AG10803 (cell line): ENCODE results near the gene ZDHHC14.

Experiments
- DNase-seq: peaks from one replicate; pipeline ENCODE4 v3.0.0; 2010; ENCODE audit warnings: low read depth
- H3K4me3 ChIP-seq: 2 replicates; pipeline ENCODE4 v1.5.1; 2011; ENCODE audit warnings: mild to moderate bottlenecking, low read length, control low read depth
- TF ChIP-seq, protein P1 (sequence below): conservative IDR thresholded peaks from 2 replicates; pipeline ENCODE4 v1.5.1; 2011; ENCODE audit warnings: mild to moderate bottlenecking, low read length, control low read depth, inconsistent platforms

ZDHHC14 gene

DNA sequence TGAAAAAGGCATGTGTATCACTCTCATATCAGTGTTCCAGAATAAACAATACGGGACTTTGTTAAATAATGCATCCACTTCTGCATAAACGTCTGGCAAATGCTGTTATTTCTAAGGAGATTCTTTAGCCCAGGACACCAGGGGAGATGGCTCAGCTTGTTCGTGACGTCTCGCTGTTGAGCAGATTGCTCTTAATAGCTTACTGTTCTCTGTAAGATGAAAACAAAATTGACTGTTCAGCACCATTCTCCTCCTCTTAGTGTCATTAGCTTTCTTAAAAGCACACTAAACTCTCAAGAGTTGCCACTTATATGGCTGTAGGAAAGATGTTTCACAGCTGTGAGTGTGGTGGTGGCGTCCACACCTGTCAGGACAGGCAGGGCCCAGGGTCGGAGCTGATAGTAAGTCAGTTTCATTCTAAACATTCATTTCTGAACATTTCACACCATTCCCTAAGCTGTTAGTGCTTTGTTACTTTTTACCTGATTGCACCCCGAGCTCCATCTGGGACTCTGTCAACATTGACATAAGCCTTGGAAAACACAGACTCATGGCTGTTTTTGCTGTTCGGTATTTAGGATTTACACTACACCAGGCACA lies 132.1 kb downstream of the ZDHHC14 start:
- DNase-seq: no peak
- TF ChIP-seq, protein P1, sequence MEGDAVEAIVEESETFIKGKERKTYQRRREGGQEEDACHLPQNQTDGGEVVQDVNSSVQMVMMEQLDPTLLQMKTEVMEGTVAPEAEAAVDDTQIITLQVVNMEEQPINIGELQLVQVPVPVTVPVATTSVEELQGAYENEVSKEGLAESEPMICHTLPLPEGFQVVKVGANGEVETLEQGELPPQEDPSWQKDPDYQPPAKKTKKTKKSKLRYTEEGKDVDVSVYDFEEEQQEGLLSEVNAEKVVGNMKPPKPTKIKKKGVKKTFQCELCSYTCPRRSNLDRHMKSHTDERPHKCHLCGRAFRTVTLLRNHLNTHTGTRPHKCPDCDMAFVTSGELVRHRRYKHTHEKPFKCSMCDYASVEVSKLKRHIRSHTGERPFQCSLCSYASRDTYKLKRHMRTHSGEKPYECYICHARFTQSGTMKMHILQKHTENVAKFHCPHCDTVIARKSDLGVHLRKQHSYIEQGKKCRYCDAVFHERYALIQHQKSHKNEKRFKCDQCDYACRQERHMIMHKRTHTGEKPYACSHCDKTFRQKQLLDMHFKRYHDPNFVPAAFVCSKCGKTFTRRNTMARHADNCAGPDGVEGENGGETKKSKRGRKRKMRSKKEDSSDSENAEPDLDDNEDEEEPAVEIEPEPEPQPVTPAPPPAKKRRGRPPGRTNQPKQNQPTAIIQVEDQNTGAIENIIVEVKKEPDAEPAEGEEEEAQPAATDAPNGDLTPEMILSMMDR: no peak

DNA sequence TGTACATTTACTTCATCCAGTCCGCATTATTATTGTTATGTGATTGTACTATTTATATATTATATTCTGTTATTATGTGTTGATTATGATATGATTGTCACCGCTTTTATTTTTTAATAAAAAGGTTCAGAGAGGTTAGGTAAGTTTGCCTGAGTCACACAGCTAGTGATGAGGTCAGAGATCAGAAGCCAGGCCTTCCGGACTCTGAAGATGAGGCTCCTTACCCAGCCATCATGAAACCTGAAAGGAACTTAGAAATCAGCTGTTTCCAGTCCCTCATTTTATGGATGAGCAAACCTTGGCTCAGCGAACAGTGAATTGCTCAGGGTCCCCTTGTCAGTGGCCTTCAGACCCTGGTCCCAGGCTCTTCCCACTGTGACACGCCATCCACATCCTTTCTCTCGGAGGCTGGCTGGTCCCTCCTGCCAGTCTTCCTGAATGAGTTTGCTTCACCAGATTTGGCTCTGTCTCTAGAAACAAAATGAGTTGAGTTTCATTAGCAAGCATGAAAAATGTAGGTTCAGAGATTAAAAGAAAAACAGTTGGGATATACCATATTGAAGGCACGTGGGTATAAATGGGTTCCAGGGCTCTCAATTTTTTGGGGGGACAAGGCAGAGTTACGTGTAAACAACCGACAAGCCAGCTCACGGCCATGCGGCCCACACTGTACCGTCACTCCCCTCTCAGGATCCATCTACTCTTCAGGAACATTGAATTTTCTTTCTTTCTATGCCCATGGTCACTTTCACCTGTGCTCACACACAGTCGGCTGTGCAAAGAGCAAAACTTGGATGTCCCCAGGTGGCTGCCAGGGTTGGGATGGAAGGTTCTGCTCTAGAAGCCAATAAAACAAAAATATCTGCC lies 132.9 kb downstream of the ZDHHC14 start:
- TF ChIP-seq, protein P1: no peak
- H3K4me3 ChIP-seq: no peak overlapping the region
- no peak for DNase-seq

More for the DNA sequence above, 132.1 kb downstream of the ZDHHC14 start:
- H3K4me3 ChIP-seq: no peak overlapping the region

DNA sequence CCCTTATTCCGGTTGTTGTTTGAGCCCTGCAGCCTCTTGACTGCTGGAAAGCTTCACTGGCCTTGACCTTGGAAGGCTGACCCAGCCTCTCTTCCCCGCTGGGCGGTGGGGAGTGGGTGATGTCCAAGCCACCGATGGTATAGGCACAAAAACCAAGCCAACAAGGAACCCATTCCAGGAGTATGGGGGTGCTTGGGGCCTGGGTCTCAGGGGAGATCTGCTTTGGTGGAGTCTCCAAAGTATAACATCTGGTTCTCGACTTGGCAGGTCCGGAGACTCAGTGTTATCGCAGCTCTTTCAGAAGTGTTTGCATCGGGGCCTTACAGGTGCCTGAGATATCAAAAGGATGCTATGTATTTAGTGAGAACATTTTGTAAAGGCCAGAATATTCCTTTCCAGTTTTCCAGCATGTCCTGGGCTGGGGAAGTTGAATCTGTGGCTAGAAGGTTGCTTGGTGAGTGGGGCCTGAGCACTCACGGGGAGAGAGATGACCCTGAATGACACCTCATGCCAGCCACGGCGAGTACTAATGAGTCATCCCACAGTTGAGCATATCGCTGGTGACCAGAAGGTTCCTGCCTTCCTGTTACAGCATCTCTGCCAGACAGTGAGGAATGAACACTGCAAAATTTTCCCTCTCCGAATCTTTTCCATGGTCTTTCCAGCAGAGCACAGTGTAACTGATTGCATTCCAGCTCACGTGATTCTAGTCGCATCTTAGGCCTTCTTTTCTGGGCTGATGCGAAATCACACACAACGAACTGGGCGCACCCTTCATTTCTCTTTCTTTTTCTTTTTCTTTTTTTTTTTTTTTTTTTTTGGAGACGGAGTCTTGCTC lies 133.9 kb downstream of the ZDHHC14 start:
- DNase-seq: peak; percentile 68
- TF ChIP-seq, protein P1: no peak
- H3K4me3 ChIP-seq: no peak overlapping the region

DNA sequence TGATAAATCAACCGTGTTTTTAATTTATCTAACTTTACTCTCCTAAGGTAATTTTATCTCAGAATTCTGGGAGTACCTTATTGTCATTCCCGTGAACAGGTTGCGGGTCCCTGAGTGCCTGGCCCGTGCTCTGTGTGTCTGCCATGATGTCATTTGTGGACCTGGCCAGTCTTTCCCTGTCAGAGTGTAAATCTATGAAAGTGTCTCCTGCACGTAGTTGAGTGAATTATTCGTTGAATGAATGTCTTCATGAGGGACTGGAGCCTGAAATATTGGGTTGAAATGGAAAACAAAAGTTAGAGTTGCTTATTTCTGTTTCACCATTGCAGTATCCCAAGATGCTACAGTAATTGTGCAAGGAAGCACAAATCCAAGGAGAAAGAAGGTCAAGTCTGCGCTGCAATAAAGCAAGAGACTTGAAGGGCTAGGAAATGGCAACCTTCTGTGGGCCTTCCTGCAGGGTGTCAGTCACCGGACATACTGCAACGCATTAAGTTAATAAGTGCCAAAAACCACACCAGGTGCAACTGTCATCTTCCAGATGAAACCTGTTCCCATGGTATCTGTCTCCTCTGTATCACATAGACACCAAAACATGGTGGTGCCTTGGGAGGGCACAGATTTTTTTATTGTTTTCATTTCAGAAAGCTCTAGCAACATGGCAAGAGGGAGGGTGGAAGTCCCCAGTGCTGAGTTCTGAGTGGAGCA lies 135.5 kb downstream of the ZDHHC14 start:
- TF ChIP-seq, protein P1: no peak
- H3K4me3 ChIP-seq: no peak overlapping the region
- DNase-seq: no peak

DNA sequence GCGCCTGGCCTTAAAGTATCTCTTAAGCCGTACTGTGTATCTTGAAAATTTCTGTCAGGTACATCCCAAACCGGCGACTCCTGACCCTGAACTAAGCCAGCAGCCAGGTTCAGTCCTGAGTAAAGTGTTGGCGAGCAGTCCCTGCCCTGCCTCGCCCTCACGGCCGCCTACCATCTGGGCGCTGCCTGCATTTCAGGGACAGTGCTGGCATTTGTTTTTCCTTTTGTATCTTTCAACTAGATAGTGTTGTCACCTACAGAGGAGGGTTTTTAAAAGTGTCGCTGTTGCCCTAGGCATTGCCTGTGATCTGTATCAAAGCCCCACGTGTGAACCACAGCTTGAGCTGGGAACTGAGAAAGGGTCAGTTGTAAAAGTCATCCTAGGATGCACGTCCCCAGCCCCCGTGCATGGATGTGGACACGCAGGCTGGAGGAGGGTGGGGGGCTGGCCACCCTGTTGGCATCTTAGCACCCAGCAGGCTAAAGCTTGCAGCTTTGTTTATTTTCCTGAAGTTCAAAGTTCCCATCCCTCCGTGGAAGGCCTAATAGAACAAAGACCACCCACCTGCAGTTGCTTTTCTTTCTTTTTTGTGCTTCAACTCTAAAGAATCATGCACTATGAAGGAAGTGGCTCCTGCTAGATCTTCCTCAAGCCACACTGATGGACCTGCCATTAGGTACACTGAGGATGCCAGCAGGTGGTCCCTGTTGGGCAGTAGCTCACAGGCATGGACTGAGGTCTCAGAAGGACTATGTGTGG lies 136.8 kb downstream of the ZDHHC14 start:
- TF ChIP-seq, protein P1: no peak
- DNase-seq: no peak
- no peak overlapping the region for H3K4me3 ChIP-seq
